GM23338 (cell line): ENCODE measurements around the gene IL17REL. TPM values are rescaled to one million over a fixed set of nuclear protein-coding genes. Genes with fewer than 3 reads are reported as not detected.

Experiments
- ATAC-seq: fragments of 200-7000 bp; cut with Tn5 transposase; 3 replicates; pipeline ENCODE4 v1.9.1; 2020
- DNase-seq: peaks from one replicate; pipeline ENCODE4 v3.0.0-alpha.2; 2015; ENCODE audit warnings: low spot score
- H2AFZ ChIP-seq: fragments of 200-600 bp; sonication (generic); 2 replicates; pipeline ENCODE4 v1.8.0; 2016; ENCODE audit warnings: antibody characterized with exemption, mild to moderate bottlenecking, moderate library complexity
- H3F3A ChIP-seq: fragments of 200-600 bp; sonication (generic); replicated peaks from 2 replicates; pipeline ENCODE4 v1.8.0; 2017; ENCODE audit warnings: antibody characterized with exemption, mixed run types, low read depth
- H3K27ac ChIP-seq: fragments of 200-600 bp; sonication (generic); 2 replicates; pipeline ENCODE4 v1.6.1; 2016; ENCODE audit warnings: low read depth
- H3K27me3 ChIP-seq: fragments of 200-600 bp; sonication (generic); 2 replicates; pipeline ENCODE4 v1.8.0; 2016; ENCODE audit warnings: mild to moderate bottlenecking, mixed run types, moderate library complexity; ENCODE audit not compliant: insufficient read depth
- H3K36me3 ChIP-seq: fragments of 200-600 bp; sonication (generic); 2 replicates; pipeline ENCODE4 v1.8.0; 2016; ENCODE audit warnings: mild to moderate bottlenecking; ENCODE audit not compliant: insufficient read depth
- H3K4me1 ChIP-seq: fragments of 200-600 bp; sonication (generic); 2 replicates; pipeline ENCODE4 v1.8.0; 2016; ENCODE audit warnings: mild to moderate bottlenecking, moderate library complexity; ENCODE audit not compliant: insufficient read depth
- H3K4me2 ChIP-seq: fragments of 200-600 bp; sonication (generic); 2 replicates; pipeline ENCODE4 v1.7.1; 2017; ENCODE audit warnings: mixed run types
- H3K4me3 ChIP-seq: fragments of 200-600 bp; sonication (generic); 2 replicates; pipeline ENCODE4 v1.6.1; 2016; ENCODE audit warnings: mixed run types
- H3K79me2 ChIP-seq: fragments of 200-600 bp; sonication (generic); replicated peaks from 2 replicates; pipeline ENCODE4 v1.8.0; 2017; ENCODE audit warnings: mild to moderate bottlenecking; ENCODE audit not compliant: insufficient read depth
- H3K9me2 ChIP-seq: fragments of 200-600 bp; sonication (generic); 2 replicates; pipeline ENCODE4 v1.8.0; 2017; ENCODE audit not compliant: insufficient read depth
- H4K20me1 ChIP-seq: fragments of 200-600 bp; sonication (generic); replicated peaks from 2 replicates; pipeline ENCODE4 v1.8.0; 2017; ENCODE audit warnings: mild to moderate bottlenecking; ENCODE audit not compliant: insufficient read depth
- H3K27ac Mint-ChIP-seq: 2 replicates; pipeline ENCODE4 v1.8.0; 2020; ENCODE audit warnings: inconsistent platforms, mild to moderate bottlenecking, moderate library complexity, mixed read lengths
- H3K27me3 Mint-ChIP-seq: 3 replicates; pipeline ENCODE4 v1.8.0; 2022; ENCODE audit warnings: low read depth, mild to moderate bottlenecking, moderate library complexity, mixed read lengths, inconsistent platforms; ENCODE audit not compliant: insufficient read depth, poor library complexity
- H3K36me3 Mint-ChIP-seq: 3 replicates; pipeline ENCODE4 v1.8.0; 2021; ENCODE audit warnings: low read depth, mild to moderate bottlenecking, inconsistent platforms, moderate library complexity, mixed read lengths
- H3K4me1 Mint-ChIP-seq: 3 replicates; pipeline ENCODE4 v1.8.0; 2020; ENCODE audit warnings: mild to moderate bottlenecking, inconsistent platforms, mixed read lengths
- H3K4me3 Mint-ChIP-seq: 3 replicates; pipeline ENCODE4 v1.8.0; 2021; ENCODE audit warnings: moderate library complexity, mild to moderate bottlenecking, inconsistent platforms, mixed read lengths
- H3K9me3 Mint-ChIP-seq: 3 replicates; pipeline ENCODE4 v1.8.0; 2020; ENCODE audit warnings: moderate library complexity, mild to moderate bottlenecking, inconsistent platforms, mixed read lengths
- CREB1 ChIP-seq: fragments of 250-450 bp; sonication (Bioruptor Pico); IDR thresholded peaks from 2 replicates; pipeline ENCODE4 v1.5.0; 2020; ENCODE audit warnings: low read depth, mild to moderate bottlenecking, moderate library complexity
- CTCF ChIP-seq, 2 experiments: fragments of 200-600 bp in 1 of 2; sonication (generic) in 1 of 2; conservative IDR thresholded peaks; 2 replicates each; pipeline versions ENCODE4 v1.5.1 to v1.6.1; 2016 to 2017; ENCODE audit warnings: antibody characterized with exemption in 2 of 2, low read depth in 2 of 2, mild to moderate bottlenecking in 2 of 2, moderate library complexity in 1 of 2
- ETS1 ChIP-seq: IDR thresholded peaks from 2 replicates; pipeline ENCODE4 v1.6.1; 2016; ENCODE audit warnings: antibody characterized with exemption
- EZH2phosphoT487 ChIP-seq: fragments of 200-600 bp; sonication (generic); IDR thresholded peaks from one replicate; pipeline ENCODE4 v1.8.1; 2018; ENCODE audit warnings: antibody characterized with exemption; ENCODE audit not compliant: unreplicated experiment
- JUNB ChIP-seq: IDR thresholded peaks from one replicate; pipeline ENCODE4 v1.6.1; 2016; ENCODE audit warnings: antibody characterized with exemption; ENCODE audit not compliant: unreplicated experiment
- ZNF114 ChIP-seq: fragments of 250-450 bp; sonication (Bioruptor Pico); IDR thresholded peaks from 2 replicates; pipeline ENCODE4 v1.5.0; 2020; ENCODE audit warnings: mild to moderate bottlenecking, moderate library complexity
- polyA plus RNA-seq: library from polyadenylated mRNA; unstranded; fragments of >200 nt; fragmentation: Nextera tagmentation; extraction: Ambion mirVana; gene quantifications from 2 replicates; pipeline ENCODE4 v1.2.1, GENCODE V29; 2016
- total RNA-seq: library from RNA; depleted of rRNA; stranded (reverse); fragments of >200 nt; shearing (Covaris generic); gene quantifications from 2 replicates; pipeline ENCODE4 v1.2.3, GENCODE V29; 2014
- TF ChIP-seq, protein P1 (sequence below): fragments of 250-450 bp; sonication (Bioruptor Pico); IDR thresholded peaks from 2 replicates; pipeline ENCODE4 v1.5.0; 2020; ENCODE audit warnings: mild to moderate bottlenecking, moderate library complexity

IL17REL gene
- total and polyA plus RNA-seq, 2 experiments from 2014 or later, result 0.31 TPM; not detected in 1

DNA sequence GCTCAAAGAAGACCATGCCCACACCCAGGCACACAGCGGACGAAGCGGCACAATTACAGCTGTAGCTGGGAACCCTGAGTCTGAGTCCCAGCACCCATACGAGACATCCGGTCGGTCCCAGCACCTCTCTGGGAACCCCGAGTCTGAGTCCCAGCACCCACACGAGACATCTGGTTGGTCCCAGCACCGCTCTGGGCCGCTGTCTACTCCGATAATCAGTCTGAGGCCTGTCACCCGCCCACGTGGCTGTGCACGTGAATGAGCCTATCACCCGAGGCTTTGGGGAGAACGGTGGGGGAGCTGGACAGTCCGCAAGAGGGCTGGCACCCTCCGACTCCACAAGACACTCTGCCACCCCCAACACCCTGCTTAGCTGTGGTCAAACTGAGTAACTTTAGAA lies 39.4 kb upstream of the IL17REL start:
- Histone ChIP-seq H3K4me3 (no peak overlapping the region), H3K4me2 (no peak overlapping the region), H2AFZ (no peak overlapping the region), H3K9me2 (no peaks in the 10 kb centered on the region), H3K36me3 (no peaks in the 10 kb centered on the region), H3K79me2 (no peaks in the 10 kb centered on the region), H3K4me1 (no peaks in the 10 kb centered on the region), H3F3A (no peaks in the 10 kb centered on the region), H3K27me3 (no peaks in the 10 kb centered on the region; the same call in 1 of the 2 replicates), H3K27ac (no peak overlapping the region), H4K20me1 (no peaks in the 10 kb centered on the region)
- peaks cover 15% of the 10 kb centered on the region for H3K27me3 Mint-ChIP-seq
- no peak overlapping the region for H3K27ac Mint-ChIP-seq
- ATAC-seq (no peak), DNase-seq (no peak)
- H3K9me3 Mint-ChIP-seq, result no peaks in the 10 kb centered on the region; the same call in 2 of the 3 replicates
- H3K4me3 Mint-ChIP-seq, result no peak overlapping the region
- TF ChIP-seq, protein P1, sequence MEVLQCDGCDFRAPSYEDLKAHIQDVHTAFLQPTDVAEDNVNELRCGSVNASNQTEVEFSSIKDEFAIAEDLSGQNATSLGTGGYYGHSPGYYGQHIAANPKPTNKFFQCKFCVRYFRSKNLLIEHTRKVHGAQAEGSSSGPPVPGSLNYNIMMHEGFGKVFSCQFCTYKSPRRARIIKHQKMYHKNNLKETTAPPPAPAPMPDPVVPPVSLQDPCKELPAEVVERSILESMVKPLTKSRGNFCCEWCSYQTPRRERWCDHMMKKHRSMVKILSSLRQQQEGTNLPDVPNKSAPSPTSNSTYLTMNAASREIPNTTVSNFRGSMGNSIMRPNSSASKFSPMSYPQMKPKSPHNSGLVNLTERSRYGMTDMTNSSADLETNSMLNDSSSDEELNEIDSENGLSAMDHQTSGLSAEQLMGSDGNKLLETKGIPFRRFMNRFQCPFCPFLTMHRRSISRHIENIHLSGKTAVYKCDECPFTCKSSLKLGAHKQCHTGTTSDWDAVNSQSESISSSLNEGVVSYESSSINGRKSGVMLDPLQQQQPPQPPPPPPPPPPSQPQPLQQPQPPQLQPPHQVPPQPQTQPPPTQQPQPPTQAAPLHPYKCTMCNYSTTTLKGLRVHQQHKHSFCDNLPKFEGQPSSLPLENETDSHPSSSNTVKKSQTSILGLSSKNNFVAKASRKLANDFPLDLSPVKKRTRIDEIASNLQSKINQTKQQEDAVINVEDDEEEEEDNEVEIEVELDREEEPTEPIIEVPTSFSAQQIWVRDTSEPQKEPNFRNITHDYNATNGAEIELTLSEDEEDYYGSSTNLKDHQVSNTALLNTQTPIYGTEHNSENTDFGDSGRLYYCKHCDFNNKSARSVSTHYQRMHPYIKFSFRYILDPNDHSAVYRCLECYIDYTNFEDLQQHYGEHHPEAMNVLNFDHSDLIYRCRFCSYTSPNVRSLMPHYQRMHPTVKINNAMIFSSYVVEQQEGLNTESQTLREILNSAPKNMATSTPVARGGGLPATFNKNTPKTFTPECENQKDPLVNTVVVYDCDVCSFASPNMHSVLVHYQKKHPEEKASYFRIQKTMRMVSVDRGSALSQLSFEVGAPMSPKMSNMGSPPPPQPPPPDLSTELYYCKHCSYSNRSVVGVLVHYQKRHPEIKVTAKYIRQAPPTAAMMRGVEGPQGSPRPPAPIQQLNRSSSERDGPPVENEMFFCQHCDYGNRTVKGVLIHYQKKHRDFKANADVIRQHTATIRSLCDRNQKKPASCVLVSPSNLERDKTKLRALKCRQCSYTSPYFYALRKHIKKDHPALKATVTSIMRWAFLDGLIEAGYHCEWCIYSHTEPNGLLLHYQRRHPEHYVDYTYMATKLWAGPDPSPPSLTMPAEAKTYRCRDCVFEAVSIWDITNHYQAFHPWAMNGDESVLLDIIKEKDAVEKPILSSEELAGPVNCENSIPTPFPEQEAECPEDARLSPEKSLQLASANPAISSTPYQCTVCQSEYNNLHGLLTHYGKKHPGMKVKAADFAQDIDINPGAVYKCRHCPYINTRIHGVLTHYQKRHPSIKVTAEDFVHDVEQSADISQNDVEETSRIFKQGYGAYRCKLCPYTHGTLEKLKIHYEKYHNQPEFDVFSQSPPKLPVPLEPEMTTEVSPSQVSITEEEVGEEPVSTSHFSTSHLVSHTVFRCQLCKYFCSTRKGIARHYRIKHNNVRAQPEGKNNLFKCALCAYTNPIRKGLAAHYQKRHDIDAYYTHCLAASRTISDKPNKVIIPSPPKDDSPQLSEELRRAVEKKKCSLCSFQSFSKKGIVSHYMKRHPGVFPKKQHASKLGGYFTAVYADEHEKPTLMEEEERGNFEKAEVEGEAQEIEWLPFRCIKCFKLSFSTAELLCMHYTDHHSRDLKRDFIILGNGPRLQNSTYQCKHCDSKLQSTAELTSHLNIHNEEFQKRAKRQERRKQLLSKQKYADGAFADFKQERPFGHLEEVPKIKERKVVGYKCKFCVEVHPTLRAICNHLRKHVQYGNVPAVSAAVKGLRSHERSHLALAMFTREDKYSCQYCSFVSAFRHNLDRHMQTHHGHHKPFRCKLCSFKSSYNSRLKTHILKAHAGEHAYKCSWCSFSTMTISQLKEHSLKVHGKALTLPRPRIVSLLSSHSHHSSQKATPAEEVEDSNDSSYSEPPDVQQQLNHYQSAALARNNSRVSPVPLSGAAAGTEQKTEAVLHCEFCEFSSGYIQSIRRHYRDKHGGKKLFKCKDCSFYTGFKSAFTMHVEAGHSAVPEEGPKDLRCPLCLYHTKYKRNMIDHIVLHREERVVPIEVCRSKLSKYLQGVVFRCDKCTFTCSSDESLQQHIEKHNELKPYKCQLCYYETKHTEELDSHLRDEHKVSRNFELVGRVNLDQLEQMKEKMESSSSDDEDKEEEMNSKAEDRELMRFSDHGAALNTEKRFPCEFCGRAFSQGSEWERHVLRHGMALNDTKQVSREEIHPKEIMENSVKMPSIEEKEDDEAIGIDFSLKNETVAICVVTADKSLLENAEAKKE (CRISPR knock-in tag), result no peak
- TF ChIP-seq ZNF114 (CRISPR knock-in tag), result no peak
- no peak for TF ChIP-seq ETS1
- TF ChIP-seq CTCF (conservative IDR thresholded peaks at IDR 0.05; ENCODE audit: low read depth in 2 of 2), result no peak
- no peak for TF ChIP-seq CREB1 (CRISPR knock-in tag)
- TF ChIP-seq JUNB, result no peak
- TF ChIP-seq EZH2phosphoT487, result no peak
- H3K4me1 Mint-ChIP-seq, result no peaks in the 10 kb centered on the region
- no peaks in the 10 kb centered on the region for H3K36me3 Mint-ChIP-seq
